ENCODE results near the gene CBFA2T2.
A peak's percentile ranks its signal among the peaks of the same experiment; 100 is the strongest.
"Not testable (repeated sequence)": the region's sequence is repeated elsewhere in the genome, so short reads cannot be mapped to it uniquely, and the experiment has no call there.

CBFA2T2 gene

DNA sequence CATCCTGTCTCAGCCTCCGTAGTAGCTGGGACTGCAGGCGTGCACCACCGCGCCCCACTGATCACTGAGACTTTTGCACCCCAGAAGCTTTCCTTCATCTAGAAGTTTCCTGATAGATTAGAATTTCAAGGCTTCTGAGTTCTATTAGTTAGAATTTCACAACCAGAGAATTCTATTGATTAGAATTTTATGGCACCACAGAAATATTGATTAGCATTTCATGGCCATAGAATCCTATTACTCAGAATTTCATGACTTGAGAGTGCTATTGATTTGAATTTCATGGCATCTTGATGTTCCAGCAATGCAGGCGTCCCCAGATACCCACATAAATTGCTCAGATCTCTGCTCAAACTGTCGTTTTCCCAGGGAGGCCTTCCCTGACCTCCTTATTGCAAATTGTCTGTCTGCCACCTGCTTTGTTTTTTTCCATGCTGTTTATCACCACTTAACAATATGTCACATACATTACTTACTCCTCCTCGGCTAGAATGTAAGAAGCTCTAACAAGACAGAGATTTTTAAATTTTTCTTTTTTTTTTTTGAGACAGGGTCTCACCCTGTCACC lies 16.9 kb upstream of the CBFA2T2 start:
- no peak for DNase-seq

DNA sequence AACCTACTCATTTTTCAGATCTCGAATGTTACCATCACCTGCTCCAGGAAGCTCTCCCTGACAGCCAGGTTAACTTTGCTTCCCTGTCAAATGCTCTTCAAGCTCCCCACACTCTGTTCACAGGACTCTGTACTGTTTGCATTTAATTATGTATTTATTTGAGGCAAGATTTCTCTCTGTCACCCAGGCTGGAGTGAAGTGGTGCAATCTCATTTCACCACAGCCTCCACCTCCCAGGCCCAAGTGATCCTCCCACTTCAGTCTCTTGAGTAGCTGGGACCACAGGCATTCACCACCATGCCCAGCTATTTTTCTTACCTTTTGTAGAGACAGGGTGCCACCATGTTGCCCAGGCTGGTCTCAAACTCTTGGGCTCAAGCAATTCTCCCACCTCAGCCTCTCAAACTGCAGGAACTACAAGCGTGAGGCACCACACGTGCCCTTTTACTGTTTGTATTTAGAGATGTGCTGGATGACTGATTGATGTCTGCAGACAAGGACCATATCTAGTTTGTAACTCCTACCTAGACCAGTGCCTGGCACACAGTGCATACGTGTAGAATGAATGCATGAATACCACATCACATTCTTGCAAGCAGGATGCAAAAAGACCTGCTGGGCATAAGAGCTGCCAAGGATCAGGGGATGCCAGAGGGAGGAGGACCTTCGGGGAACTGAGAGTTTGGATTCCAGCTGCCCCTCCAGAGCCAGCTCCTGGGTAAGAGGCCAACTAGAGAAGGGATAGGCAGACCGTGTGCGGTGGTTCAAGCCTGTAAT lies 15.6 kb upstream of the CBFA2T2 start:
- DNase-seq = no peak

DNA sequence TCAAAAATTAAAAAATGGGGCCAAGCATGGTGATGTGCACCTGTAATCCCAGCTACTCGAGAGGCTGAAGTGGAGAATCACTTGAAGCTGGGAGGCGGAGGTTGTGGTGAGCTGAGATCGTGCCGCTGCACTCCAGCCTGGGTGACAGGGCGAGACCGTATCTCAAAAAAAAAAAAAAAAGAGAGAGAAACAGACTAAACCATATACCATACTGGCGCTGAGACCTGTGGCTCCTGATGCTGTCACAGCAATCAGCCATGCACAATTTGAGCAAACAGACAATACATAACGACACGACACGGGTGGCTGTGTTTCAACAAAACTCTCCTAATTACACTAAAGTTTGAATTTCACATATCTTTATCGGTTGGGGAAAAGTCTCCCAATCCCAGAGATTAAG lies 14.9 kb upstream of the CBFA2T2 start:
- no peak for DNase-seq

DNA sequence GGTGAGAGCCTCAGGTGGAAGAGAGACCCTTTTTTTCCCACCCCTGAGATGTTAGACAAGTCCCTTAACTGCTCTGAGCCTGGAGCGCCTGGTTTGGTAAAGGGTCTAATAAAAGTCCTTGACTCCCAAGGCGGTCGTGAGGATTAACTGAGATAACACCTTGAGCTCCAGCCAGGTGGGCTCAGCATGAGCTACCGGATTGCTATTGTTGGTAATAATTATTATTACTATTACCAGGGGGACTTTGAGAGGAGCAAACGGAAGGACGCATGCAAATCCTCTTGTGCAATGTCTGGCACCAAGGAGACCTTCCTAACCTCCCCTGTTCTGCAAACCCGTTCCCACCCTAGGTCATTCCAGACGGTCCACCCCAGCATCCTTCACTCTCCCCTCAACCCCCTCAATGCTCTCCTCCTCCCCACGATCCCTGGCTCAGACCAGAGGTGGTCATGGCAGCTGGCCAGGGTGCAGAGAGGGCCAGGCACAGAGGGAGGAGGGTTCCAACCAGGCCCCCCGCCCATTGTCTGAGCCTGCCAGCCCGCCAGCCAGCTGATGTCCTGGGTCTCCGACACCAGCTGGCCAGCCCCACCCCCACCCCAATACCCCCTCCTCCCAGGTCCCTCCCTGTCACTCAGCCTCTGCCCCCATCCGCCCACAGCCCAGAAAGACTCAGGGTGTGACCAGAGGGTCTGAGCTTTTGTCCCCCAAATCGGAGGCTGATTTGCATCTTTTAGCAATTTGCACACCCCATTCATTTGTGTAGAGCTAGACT lies 14.3 kb upstream of the CBFA2T2 start:
- no peak for DNase-seq

DNA sequence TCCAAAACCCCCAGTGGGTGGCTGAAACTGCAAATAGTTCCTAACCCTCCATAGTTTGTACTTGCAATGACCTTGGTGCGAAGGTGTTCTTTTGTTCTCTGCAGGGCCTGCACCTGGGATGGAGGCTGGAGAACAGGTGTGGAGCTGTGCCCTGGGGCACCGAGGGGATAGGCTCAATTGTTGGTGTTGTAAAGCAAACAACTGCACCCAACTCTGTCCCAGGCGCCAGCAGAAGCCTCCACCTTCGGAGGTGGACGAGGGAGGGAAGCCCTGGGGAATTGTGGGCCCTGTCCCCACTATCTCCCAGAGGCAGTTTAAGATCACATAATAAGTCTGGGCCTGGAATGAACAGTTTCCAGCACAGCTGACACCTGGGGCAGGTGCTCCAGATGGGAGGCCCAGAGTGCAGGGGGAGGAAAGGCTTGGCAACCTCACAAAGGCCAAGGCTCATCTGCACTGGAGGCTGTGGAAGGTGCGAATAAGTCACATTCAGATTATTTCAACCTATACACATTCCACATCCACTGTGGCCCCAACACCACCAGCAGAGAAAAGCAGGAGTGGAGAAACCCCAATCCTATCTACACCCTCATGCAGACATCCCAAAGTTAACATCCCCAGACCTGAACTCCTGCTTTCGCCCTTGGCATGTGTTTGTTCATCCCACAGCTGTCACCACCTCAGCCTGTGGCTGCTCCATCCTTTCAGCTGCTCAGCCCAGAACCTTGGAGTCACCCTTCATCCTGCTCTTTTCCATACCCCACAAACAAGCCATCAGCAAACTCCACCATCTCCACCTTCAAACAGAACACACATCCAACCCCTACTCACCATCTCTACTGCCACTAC lies 12.3 kb upstream of the CBFA2T2 start:
- DNase-seq = peak; percentile 53

DNA sequence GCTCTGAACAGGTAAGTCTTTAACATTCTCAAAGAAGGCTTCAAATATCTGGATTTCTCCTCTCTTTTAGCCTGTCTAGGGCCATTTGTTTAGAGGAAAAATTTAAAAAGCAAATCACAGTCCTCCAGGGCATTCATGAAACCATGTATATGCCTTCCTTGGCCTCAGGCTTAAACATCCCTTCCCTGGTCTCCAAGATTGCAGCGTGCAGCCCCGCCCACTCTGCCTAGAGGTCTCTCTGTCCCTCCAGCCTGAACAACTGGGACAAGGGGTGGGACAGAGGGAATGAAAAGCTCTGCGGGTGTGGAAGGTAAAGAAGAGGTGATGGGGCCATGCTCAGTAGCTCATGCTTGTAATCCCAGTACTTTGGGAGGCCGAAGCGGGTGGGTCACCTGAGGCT lies 9.8 kb upstream of the CBFA2T2 start:
- no peak for DNase-seq

DNA sequence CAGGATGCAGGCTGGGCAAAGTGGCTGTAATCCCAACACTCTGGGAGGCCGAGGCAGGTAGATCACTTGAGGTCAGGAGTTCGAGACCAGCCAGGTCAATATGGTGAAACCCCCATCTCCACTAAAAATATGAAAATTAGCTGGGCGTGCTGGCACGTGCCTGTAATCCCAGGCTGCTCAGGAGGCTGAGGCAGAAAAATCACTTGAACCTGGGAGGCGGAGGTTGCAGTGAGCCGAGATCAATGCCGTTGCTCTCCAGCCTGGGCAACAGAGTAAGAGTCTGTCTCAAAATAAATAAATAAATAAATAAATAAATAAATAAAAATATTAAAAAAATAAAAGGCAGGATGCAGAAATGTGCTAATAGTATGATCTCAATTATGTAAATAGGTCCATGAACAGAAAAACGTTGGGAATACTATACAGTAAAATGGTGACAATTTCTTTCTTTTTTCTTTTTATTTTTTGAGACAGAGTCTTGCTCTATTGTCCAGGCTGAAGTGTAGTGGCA lies 8.4 kb upstream of the CBFA2T2 start:
- DNase-seq = no peak

DNA sequence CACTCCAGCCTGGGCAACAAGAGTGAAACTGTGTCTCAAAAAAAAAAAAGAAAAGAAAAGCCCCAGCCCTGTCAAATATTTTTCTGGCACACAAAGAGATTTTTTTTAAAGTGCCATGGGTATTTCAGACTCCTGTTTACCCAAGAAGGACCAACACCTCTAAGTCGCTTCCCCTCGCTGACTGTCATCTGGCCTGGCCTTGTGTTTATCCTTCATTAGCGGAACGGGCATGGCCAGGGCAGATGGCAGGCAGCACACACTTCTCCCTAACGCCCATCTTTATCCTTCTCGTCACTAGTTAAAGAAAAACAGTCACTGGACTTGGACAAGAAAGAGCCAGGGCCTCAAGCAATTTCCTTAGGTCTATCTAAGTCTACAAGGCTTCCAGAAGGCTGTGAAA lies 7.3 kb upstream of the CBFA2T2 start:
- no peak for DNase-seq

DNA sequence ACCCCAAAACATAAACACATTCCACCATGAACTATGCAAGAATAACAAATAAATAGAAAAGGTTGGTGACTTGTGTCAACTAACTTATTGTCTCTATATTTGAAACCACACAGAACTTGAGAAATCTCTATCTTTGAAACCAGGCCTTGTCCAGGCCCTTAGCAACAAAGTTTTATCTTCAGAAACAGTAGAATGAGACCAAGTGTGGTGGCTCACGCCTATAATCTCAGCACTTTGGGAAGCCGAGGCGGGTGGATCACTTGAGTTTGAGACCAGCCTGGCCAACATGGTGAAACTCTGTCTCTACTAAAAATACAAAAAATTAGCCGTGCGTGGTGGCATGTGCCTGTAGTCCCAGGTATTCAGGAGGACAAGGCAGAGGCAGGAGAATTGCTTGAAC lies 6.7 kb upstream of the CBFA2T2 start:
- DNase-seq = not testable (repeated sequence)

DNA sequence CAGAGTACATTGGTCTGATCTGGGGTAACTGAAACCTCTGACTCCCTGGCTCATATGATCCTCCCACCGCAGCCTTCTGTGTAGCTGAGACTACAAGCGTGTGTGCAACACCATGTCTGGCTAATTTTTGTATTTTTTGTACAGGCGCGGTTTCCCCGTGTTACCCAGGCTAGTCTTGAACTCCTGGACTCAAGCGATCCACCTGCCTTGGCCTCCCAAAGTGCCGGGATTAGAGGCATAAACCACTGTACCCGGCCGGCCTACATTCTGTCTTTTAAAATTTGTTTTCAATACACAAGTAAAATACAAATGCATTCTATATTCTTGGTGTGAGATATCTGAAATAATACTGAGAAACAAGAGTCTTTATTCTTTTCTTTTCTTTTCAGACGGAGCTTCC lies 1.7 kb upstream of the CBFA2T2 start:
- no peak for DNase-seq

DNA sequence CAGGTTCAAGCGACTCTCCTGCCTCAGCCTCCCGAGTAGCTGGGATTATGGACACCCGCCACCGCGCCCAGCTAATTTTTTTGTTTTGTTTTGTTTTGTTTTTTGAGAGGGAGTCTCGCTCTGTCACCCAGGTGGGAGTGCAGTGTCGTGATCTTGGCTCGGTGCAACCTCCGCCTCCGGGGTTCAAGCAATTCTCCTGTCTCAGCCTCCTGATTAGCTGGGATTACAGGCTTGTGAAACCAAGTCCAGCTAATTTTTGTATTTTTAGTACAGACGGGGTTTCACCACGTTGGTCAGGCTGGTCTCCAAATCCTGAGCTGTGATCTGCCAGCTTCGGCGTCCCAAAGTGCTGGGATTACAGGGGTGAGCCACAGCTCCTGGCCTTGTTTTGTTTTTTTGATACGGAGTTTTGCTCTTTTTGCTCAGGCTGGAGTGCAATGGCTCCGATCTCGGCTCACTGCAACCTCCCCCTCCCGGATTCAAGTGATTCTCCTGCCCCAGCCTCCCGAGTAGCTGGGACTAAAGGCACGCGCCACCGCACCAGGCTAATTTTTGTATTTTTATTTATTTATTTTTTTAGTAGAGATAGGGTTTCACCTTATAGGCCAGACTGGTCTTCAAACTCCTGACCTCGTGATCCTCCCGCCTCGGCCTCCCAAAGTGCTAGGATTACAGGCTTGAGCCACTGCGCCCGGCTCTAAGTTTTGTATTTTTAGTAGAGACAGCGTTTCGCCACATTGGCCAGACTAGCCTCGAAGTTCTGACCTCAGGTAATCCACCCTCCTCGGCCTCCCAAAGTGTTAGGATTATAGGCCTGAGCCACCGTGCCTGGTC lies 1.0 kb upstream of the CBFA2T2 start:
- not testable (repeated sequence) for DNase-seq

DNA sequence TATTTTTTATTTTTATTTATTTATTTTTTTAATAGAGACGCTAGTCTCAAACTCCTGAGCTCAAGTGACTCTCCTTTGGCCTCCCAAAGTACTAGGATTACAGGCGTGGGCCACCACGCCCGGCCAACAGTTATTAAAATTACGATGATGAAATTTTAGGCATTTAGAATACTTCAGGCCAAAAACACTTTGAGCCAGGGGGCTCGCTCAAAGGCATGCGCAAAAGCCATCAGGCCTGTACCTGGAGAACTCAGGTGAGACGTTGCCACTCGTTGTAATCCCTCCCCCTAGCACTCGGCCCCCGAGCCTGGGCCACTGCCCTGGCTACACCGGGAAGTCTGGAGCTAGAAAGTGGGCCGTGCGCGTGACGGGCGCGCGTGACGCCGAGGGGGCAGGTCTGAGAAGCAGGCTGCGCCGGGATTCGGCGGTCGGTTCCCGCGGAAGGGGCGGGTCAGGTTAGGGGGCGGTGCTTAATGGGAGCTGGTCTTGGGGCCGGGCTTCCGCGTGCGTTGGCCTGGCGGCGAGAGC lies 337 bp upstream of the CBFA2T2 start:
- peak; percentile 92 for DNase-seq

DNA sequence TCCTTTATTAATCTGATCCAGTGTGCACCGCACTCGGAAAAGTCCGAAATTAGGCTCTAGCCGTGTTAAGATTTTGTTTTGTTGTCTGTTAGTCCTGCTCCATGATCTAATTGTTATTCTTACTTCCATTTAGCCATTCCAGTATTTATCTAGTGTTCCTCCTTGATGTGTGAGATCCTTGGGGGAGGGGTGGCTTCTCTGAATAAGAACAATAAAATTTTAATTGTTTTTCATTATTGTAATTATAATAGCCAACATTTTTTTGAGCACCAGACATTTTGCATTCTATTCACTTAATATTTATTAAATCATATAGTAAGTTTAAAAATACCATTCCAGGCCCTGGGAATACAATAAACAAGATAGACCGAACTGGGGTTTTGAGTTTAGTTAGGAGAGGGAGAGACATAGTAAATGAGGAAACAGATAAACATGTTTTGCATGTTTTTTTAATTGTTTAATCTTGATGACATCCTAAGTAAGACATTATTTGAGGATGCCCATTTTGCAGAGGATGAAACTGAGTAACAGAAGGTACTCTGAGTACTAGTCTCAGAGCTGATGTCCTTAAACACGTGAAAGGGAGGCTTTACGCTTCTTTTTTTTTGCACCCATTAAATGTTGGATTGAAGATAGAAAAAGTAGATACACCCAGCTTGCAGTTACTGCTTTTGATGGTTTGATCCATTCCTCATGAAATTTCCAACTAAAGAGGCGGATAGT lies 1.2 kb downstream of the CBFA2T2 start:
- no peak for DNase-seq

DNA sequence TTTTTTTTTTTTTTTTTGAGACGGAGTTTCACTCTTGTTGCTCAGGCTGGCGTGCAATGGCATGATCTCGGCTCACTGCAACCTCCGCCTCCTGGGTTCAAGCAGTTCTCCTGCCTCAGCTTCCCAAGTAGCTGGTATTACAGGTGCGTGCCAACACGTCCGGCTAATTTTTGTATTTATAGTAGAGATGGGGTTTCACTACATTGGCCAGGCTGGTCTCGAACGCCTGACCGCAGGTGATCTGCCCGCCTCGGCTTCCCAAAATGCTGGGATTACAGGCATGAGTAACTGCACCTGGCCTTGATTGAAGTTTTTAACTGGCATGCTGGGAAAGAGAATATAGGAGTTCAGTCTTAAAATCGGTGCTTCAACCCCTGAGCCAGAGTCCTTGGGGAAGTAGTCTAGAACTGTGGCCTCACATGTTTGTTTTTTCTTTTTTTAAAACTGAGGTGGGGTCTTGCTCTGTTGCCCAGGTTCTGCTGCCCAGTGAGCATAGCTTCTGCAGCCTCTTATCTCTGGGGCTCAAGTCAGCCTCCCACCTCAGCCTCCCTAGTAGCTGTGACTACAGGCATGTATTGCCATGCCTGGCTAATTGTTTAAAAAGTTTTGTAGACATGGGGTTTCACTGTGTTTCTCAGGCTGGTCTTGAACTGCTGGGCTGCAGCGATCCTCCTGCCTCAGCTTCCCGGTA lies 3.3 kb downstream of the CBFA2T2 start:
- DNase-seq = no peak

DNA sequence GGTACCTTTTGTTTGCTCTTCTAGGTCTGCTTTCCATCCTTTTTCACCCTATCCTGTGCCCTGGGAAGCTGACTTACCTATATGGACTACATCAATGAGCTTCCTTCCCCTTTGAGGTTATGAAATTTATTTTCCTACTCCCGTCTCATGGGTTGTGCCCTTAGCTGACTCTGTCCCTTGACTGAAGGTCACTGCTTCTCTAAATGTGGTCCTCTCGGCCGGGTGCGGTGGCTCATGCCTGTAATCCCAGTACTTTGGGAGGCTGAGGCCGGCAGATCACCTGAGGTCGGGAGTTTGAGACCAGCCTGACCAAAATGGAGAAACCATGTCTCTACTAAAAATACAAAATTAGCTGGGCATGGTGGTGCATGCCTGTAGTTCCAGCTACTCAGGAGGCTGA lies 6.9 kb downstream of the CBFA2T2 start:
- DNase-seq = not testable (repeated sequence)

DNA sequence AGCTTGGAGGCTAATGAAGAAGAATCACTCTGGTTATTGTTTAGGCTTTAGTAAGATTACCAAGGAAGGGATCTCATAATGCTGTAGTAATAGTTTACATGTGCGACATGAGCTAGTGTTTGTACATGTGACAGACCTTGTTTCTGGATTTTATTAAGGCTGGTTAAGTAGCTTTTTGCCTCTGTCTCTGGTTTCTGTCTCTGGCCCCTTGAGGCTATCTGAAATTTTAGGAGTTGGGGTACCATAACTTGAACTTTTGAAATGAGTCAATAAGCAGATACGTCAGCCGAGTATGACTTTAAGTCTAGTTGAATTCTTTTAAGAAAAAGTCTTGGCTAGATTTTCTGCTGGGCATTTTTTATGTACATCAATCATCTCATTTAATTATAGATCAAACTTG lies 9.5 kb downstream of the CBFA2T2 start:
- no peak for DNase-seq

DNA sequence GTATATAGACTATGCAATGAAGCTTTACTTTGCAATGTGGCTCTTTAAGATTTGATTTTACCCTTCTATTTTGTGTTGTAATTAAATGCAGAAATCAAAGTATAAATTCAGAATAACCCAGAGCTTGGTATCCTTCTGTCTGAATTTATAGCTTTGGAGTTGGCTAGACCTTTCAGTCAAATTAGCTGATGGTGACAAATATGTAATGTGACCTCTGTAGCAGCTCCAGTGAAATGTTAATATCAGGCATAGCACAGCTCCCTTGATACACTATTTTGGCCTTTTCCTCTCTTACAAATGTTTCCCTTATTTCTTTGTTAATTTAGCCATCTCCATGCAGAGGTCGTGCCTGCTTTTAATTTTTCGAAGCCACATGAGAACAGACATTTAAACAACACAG lies 11.1 kb downstream of the CBFA2T2 start:
- DNase-seq = no peak

DNA sequence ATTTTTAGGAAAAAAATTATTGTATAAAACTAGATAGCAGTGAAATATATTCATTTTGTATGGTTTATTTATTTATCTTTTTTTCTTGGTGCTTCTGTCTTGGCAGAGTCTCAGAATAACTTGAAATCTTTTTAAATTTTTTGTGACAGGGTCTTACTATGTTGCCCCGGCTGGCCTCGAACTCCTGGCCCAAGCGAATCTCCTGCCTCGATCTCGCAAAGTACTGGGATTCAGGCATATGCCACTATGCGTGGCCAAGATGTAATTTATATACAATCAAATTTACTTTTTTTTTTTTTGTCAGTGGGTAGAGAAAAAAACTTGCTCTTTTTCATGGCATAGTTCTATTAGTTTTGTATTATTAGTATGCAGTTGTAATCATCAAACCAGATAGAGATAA lies 13.7 kb downstream of the CBFA2T2 start:
- DNase-seq = no peak

DNA sequence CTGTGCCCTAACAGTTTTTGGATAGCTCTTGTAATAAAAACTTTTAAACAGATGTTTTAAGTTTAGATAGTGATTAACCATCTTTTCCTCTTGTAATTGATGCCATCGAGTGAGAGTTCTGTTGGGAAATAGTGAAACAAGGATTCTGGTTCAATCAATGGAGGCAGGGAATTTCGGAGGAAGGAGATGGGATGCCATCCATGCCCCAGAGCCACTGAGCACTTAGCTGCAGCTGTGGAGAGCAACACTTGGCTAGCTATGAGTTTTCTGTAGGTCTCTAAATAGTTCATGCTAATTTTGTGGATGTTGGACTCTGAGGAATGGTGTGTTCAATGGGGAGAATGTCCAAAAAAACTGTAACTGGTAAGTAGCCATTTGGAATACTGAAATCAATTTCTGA lies 16.7 kb downstream of the CBFA2T2 start:
- DNase-seq = no peak

DNA sequence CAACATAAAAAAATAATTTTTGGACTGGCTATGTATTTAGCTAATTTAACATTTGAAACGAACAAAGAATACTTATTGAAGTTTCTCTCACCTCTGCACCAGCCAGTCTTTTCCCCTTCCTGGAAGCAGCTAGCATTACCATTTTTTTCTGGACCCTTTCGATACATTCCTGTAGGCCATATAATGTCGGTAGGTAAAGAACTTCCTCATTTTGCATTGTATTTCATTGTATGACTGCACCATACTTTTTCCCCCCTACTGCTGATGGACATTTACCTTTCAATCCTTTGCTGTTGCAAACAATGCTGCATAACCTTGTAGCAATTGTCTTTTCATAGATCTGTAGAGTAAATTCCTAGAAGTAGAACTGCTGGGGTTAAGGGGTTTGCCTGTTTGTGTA lies 17.6 kb downstream of the CBFA2T2 start:
- DNase-seq = no peak

All from NCI-H1417 treated with DMSO at 0.1 percent for 48 hours (cell line).